ENCODE measurements around the gene UBXN6. TPM values are rescaled to one million over a fixed set of nuclear protein-coding genes. Genes with fewer than 3 reads are reported as not detected.
A peak's percentile ranks its signal among the peaks of the same experiment; 100 is the strongest.

UBXN6 gene
- total RNA-seq, 1 experiment from 2014 or later = 31.6 TPM

DNA sequence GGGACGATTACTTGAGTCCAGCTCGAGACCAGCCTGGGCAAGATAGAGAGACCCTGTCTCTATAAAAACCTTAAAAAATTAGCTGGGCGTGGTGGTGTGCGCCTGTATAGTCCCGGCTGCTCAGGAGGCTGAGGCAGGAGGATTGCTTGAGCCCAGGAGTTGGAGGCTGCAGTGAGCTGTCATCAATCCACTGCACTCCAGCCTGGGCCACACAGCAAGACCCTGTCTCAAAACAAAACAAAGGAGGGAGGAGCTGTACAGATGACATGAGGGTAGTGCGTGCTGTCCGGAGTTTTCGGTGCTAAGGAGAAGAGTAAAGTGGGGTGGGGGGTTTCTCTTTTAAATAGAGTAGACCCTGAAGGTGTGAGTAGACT is 37.1 kb upstream of the UBXN6 start:
- no peak for DNase-seq (ENCODE audit: extremely low read depth, low read depth)

DNA sequence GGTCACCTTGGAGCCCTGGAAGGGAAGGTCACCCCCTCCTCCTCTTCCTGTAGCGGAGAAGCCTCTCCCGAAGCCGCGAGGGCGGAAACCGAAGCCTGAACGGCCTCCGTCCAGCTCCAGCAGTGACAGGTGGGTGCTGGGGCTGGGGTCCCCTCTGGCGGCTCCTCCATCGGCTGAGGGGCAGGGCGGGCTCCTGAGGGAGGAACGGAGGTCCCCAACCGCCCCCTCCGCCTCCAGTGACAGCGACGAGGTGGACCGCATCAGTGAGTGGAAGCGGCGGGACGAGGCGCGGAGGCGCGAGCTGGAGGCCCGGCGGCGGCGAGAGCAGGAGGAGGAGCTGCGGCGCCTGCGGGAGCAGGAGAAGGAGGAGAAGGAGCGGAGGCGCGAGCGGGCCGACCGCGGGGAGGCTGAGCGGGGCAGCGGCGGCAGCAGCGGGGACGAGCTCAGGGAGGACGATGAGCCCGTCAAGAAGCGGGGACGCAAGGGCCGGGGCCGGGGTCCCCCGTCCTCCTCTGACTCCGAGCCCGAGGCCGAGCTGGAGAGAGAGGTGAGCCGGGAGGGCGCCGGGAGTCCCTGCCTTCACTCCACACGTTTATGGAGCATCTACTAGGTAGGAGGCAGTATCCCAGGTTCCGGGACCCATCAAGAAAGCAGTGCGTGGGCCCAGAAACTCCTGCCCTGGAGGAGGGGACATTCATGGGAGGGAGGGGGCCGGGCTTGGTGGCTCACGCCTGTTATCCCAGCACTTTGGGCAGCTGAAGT is 36.5 kb upstream of the UBXN6 start:
- no peak for DNase-seq (ENCODE audit: extremely low read depth, low read depth)

DNA sequence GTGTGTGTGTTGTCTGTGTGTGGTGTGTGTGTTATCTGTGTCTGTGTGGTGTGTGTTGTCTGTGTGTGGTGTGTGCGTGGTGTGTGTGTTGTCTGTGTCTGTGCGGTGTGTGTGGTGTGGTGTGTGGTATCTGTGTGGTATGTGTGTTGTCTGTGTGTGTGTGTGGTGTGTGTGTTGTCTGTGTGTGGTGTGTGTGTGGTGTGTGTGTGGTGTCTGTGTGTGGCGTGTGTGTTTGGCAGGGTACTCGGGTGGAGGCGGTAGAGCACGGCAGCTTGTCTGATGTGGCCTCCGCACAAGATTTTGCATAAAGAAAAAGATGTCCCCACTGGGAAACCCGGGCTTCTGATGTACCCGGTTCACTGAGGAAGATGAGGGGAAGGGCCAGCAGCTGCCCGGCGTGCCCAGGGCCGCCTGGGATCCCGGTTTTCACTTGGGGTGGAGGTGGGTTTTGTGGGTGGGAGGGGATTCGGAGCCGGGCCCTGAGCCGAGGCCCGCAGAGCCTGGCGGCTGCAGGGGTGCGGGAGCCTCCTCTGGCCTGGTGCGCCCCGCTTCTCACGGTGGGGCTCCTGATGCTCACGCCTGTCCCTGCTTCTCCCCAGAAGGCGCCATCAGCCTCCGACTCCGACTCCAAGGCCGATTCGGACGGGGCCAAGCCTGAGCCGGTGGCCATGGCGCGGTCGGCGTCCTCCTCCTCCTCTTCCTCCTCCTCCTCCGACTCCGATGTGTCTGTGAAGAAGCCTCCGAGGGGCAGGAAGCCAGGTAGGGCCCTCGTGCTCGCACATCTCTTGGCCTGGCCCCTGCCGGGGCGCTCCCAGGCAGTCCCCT is 35.7 kb upstream of the UBXN6 start:
- no peak for DNase-seq (ENCODE audit: extremely low read depth, low read depth)

GRCh38 chr19:4492337-4493103 is 34.9 kb upstream of the UBXN6 start:
- no peak for DNase-seq (ENCODE audit: extremely low read depth, low read depth)

GRCh38 chr19:4491446-4491845 is 33.9 kb upstream of the UBXN6 start:
- no peak for DNase-seq (ENCODE audit: extremely low read depth, low read depth)

GRCh38 chr19:4488496-4488895 is 30.9 kb upstream of the UBXN6 start:
- no peak for DNase-seq (ENCODE audit: extremely low read depth, low read depth)

- DNase-seq (ENCODE audit: extremely low read depth, low read depth) = no peak
Measured at GRCh38 chr19:4487572-4487971, 30.0 kb upstream of the UBXN6 start.

GRCh38 chr19:4483385-4483784 is 25.8 kb upstream of the UBXN6 start:
- DNase-seq (ENCODE audit: extremely low read depth, low read depth) = no peak

GRCh38 chr19:4482721-4483364 is 25.2 kb upstream of the UBXN6 start:
- no peak for DNase-seq (ENCODE audit: extremely low read depth, low read depth)

DNA sequence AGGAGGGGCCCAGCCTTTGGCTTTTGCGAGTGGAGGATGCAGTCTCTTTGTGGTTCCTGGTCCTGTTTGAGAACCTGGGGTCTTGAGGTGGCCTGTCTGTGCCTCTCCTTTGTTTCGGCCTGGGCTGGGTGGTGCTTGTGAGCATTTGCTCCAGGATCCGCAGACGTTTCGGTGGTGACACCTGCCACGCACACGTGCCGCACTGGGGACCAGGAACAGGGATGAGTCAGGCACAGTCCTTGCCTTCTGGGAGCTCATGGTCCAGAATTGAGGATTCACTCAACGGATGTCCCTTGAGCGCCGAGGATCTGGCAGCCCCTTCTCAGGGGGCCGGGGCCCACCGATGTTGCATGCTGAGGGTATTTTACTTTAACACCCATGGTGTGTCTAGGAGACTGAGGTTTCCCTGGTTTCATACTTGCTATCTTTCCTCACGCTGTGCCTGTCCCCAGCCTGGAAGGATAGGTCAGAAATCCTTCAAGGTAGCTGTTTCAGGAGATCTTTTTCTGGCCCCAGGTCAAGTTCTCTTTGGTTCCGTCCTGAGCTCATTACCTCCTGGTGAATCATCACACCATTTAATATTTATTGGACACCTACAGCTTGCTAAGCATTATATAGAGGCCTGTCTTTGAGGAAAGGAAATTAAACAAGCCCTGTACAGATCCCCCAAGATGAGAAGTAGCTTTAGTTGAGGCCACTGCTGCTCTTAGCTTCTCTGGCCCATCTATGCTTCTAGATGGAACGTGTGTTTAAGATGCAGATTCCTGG is 19.6 kb upstream of the UBXN6 start:
- DNase-seq (ENCODE audit: extremely low read depth, low read depth) = no peak

- DNase-seq (ENCODE audit: extremely low read depth, low read depth) = no peak
Measured at GRCh38 chr19:4474514-4475022, 17.0 kb upstream of the UBXN6 start.

DNA sequence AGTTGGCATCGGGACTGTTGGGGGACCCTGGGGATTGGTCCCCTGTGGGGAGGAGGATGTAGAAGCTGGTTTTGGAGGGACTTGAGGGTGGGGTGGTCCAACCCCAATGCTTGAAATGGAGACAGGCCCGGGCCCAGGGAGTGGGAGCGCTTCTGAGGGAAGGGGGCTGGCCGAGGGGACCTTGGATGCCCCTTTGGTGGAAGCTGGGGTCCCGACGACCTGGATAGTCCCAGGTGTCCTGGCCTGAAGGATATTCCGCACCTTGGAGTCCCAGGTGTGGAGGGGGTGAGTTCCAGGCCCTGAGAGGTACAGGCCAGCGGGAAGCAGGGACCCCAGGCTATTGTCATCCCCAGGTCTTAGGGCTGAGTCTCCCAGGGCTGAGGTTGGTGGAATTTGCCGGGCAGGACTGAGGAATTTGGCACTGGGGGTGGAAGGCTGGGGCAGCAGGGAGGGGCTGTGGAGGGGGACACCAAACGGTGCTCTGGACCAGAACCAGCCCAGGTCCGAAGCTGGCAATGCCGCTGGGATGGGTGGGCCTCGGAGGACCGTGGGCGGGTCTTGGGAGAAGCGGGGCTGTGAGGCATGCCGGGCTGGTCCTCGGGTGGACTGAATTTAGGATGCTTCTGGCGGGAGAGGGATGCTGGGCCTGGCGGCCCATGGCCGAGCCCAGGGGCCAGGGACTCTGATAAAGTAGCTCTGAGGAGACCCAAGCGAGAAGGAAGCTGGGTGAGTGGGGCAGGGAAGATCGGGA is 16.3 kb upstream of the UBXN6 start:
- no peak for DNase-seq (ENCODE audit: extremely low read depth, low read depth)

GRCh38 chr19:4473011-4473762 is 15.6 kb upstream of the UBXN6 start:
- DNase-seq (ENCODE audit: extremely low read depth, low read depth) = no peak

DNA sequence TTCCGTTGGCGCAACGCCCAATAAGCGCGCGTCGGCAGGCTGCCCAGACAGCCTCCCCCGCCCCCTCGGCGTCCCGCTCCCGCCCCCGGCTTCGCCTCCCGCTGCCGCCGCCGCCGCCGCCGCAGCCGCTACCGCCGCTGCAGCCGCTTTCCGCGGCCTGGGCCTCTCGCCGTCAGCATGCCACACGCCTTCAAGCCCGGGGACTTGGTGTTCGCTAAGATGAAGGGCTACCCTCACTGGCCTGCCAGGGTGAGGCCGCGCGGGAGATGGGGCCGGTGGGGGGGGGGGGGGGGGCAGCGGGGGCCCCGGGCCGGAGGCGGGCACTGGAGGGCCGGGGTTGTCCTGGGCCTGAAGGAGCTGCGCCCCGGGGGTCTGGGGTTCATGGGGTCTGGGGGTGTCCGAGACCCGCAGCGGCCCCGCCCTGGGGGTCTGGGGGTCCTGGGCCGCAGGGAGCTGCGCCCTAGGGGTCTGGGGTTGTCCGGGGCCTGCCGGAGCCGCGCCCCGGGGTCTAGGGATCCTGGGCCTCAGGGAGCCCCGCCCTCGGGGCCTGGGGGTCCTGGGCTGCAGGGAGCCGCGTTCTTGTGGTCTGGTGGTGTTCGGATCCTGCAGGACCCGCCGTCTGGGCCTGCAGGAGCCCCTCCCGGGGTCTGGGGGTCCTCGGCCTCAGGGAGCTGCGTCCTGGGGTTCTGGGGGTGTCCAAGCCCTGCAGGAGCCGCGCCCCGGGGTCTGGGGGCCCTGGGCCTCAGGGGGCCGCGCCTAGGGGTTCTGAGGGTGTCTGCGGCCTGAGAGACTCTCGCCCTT is 14.8 kb upstream of the UBXN6 start, which contains the start of gene HDGFL2:
Gene HDGFL2, plus strand, starts transcription at position 124 of the 801 bp plus-strand sequence. Its CDS starts 54 bp downstream, at position 178.
- DNase-seq (ENCODE audit: extremely low read depth, low read depth) = no peak

GRCh38 chr19:4471403-4472173 is 14.0 kb upstream of the UBXN6 start:
- DNase-seq (ENCODE audit: extremely low read depth, low read depth) = peak; percentile 99

DNA sequence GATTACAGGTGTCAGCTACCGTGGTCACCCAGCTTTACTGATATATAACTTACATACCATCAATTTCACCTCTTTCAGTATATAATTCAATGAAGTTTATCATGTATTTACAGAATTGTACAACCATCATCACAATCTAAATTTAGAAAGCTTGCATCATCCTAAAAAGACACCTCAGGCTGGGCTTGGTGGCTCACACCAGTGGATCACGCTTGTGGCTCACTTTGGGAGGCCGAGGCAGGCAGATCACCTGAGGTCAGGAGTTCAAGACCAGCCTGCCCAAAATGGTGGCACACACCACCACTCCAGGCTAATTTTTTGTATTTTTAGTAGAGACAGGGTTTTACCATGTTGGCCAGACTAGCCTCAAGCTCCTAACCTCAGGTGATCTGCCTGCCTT is 10.2 kb upstream of the UBXN6 start:
- DNase-seq (ENCODE audit: extremely low read depth, low read depth) = no peak

All from NCI-H460 (cell line).